ENCODE measurements around the gene TBPL1.
A peak's percentile ranks its signal among the peaks of the same experiment; 100 is the strongest.
"Not testable (repeated sequence)": the region's sequence is repeated elsewhere in the genome, so short reads cannot be mapped to it uniquely, and the experiment has no call there.

TBPL1 gene

GRCh38 chr6:133952815-133953633 is at the start of gene TBPL1:
Gene TBPL1 (plus strand): TSS chr6:133953224. CDS start chr6:133980126, 26,902 bp downstream.
- DNase-seq (ENCODE audit: low spot score): peak; percentile 94

- no peak for DNase-seq (ENCODE audit: low spot score)
Measured at GRCh38 chr6:133903855-133904254, 49.2 kb upstream of the TBPL1 start.

- DNase-seq (ENCODE audit: low spot score): no peak
Measured at GRCh38 chr6:133906050-133906449, 47.0 kb upstream of the TBPL1 start.

GRCh38 chr6:133916650-133917151 is 36.3 kb upstream of the TBPL1 start:
- DNase-seq (ENCODE audit: low spot score): peak; percentile 66

GRCh38 chr6:133917781-133918180 is 35.2 kb upstream of the TBPL1 start:
- no peak for DNase-seq (ENCODE audit: low spot score)

- DNase-seq (ENCODE audit: low spot score): no peak
Measured at GRCh38 chr6:133918208-133918930, 34.7 kb upstream of the TBPL1 start.

- no peak for DNase-seq (ENCODE audit: low spot score)
Measured at GRCh38 chr6:133919362-133919761, 33.7 kb upstream of the TBPL1 start.

- DNase-seq (ENCODE audit: low spot score): peak; percentile 70
Measured at GRCh38 chr6:133921249-133921859, 31.7 kb upstream of the TBPL1 start.

GRCh38 chr6:133923938-133924593 is 29.0 kb upstream of the TBPL1 start:
- DNase-seq (ENCODE audit: low spot score): peak; percentile 83

- not testable (repeated sequence) for DNase-seq (ENCODE audit: low spot score)
Measured at GRCh38 chr6:133931221-133931620, 21.8 kb upstream of the TBPL1 start.

GRCh38 chr6:133936352-133936751 is 16.7 kb upstream of the TBPL1 start:
- DNase-seq (ENCODE audit: low spot score): not testable (repeated sequence)

- no peak for DNase-seq (ENCODE audit: low spot score)
Measured at GRCh38 chr6:133937909-133938308, 15.1 kb upstream of the TBPL1 start.

- no peak for DNase-seq (ENCODE audit: low spot score)
Measured at GRCh38 chr6:133938533-133938932, 14.5 kb upstream of the TBPL1 start.

- no peak for DNase-seq (ENCODE audit: low spot score)
Measured at GRCh38 chr6:133939778-133940667, 13.0 kb upstream of the TBPL1 start.

- no peak for DNase-seq (ENCODE audit: low spot score)
Measured at GRCh38 chr6:133945158-133945557, 7.9 kb upstream of the TBPL1 start.

GRCh38 chr6:133947302-133947900 is 5.6 kb upstream of the TBPL1 start:
- peak; percentile 64 for DNase-seq (ENCODE audit: low spot score)

GRCh38 chr6:133948472-133948871 is 4.6 kb upstream of the TBPL1 start:
- no peak for DNase-seq (ENCODE audit: low spot score)

GRCh38 chr6:133951227-133951626 is 1.8 kb upstream of the TBPL1 start:
- no peak for DNase-seq (ENCODE audit: low spot score)

GRCh38 chr6:133951881-133952814 is 876 bp upstream of the TBPL1 start:
- peak; percentile 35 for DNase-seq (ENCODE audit: low spot score)

Measured in hematopoietic multipotent progenitor cell treated with erythropoietin and hydrocortisone succinate and interleukin-3 and kit ligand, for 17 days (in vitro differentiated cells).